Fibroblast of skin of abdomen (primary cell): Measurements from ENCODE around the gene XXYLT1.
A peak's percentile ranks its signal among the peaks of the same experiment; 100 is the strongest.
"Not testable (repeated sequence)": the region's sequence is repeated elsewhere in the genome, so short reads cannot be mapped to it uniquely, and the experiment has no call there.

Experiments used
- DNase-seq: peaks from one replicate; pipeline ENCODE4 v3.0.0-alpha.2; 2013

Gene XXYLT1

DNA sequence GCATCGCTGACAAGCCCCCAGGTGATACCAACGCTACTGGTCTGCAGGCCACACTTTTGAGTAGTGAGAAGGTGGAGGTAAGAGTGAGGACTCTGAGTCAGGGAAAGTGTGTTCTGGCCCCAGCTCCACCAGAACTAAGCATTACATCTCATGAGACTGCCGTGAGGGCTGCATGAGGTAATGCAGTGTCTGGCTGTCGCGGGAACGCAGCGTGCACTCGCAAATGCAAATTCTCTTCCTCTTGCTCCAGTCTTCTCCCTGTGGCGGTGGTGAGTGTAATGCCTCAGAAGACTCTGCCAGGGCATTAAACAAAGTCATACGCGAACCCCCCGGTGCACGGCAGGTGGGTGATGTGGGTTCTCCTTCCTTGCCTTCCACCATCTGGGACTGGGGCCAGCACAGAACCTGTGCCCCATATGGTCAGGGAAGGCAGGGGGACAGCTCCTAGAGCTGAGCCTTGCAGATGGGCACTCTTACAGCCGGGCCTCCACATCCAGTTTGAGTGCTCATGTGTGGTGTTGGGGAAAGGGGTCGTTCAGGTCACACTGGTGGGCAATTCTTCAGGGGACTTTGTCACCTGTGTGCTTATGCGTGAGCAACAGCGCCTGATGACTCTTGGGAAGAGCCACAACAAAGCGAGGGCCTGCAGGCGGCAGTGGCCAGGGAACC, 175.8 kb downstream of the XXYLT1 start:
- DNase-seq, result no peak

DNA sequence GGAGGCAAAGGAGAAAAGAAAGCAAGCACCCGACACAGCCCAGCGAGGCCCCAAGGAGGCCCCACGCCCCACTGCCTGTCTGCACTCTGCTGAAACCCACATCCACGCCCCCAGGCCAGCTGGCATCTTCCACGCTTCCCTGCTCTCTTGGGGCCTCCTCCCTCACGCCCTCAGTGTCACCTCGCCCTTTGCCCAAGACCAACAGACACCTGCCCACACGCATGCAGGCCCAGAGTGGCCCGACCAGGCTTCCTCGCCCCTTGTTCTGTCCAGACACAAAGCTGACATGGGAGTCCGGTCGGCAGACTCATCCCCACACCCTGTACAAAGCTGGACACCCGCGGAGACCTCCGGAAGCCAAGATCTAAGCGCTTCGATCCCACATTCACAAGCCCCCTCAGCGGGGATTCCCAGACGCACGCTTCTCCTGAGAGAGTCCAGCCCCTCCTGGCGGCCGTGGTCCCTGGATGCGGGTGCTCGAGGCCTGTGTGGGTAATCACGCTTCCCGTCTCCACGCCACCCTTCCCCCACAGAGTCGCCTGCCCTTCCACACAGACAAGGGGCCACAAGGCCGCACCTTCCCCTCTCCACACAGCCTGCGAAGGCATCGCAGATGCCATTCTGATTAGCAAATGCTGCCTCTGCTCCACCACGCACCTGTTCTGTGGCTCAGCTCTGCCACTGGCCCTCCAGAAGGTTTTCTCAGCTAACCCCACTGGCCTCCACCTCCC, 176.6 kb downstream of the XXYLT1 start:
- no peak for DNase-seq

DNA sequence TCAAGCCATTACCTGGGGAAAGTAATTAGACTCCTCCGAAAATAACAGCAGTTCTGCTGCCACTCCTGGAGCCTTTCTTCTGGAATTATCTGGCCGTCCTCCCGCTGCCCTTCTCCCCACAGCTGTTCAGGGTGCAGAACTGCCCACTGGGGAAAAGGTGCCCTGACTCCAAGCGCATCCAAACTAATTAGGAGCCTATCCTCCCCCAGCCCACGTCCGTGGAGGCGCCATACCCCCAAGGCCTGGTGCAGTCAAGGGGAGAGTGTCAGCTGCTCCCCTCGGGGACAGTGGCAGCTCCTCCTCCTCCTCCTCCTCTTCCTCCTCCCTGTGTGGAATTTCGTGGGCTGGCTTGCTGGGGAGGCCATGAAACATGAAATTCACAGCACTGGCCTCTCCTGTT, 177.2 kb downstream of the XXYLT1 start:
- no peak for DNase-seq

DNA sequence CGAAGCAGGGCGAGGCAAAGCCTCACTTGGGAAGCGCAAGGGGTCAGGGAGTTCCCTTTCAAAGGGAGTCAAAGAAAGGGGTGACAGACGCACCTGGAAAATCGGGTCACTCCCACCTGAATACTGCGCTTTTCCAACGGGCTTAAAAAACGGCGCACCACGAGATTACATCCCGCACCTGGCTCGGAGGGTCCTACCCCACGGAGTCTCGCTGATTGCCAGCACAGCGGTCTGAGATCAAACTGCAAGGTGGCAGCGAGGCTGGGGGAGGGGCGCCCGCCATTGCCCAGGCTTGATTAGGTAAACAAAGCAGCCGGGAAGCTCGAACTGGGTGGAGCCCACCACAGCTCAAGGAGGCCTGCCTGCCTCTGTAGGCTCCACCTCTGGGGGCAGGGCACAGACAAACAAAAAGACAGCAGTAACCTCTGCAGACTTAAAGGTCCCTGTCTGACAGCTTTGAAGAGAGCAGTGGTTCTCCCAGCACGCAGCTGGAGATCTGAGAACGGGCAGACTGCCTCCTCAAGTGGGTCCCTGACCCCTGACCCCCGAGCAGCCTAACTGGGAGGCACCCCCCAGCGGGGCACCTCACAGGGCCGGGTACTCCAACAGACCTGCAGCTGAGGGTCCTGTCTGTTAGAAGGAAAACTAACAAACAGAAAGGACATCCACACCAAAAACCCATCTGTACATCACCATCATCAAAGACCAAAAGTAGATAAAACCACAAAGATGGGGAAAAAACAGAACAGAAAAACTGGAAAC, 182.9 kb downstream of the XXYLT1 start:
- not testable (repeated sequence) for DNase-seq

DNA sequence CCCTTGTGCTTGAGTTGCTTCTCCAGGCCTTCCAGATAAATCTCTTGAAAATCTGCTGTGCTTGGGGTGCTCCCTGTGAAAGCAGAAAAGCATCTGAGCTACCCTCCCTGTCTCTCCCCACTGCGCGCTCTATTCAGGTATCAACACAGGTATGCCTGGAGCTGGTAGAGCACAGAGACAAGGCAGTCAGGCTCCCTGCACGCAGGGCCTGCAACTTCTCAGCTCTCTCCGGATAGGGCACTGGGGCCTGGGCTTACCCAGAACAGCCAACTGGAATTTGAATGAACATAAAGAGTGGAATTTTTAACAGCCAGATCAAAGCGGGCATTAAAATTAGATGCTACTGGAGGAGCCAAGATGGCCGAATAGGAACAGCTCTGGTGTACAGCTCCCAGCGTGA, 183.6 kb downstream of the XXYLT1 start:
- no peak for DNase-seq

DNA sequence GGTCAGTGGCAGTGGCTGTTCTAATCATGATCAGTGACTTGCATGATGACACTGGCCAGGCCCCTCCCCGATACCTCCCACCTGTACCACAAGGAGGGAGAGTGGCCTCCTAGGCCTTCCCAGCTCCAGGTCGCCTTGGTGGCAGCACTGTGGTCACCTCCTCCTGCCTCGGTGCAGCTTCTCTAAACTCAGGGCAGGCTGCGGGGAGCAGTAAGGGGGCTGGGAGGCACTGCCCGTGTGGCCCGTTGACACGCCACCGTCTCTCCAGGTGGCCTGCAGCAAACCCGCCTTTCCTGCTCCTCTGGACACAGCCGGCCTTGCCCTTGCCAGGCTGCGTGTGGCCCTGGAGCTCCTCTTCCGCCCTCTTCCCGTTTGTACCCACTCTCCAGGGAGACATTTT, 184.1 kb downstream of the XXYLT1 start:
- no peak for DNase-seq

DNA sequence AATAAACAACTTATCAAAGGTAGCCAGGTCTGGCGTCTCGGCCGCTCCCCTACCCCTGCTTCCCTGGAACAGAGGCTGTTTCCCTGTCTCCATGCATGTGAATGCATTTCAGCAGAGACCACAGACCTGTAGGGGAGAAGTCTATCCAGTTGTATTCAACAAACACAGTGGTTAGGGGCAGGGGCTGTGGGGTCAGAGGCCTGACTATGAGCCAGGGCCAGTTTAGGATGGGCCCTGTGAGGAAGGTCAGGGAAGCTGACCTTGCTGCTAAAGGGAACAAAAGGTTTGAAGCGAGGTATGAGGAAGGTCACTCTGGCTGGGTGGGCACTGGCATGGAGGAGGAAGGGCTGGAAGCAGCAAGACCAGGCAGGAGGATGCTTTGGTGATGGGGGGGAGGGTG, 184.6 kb downstream of the XXYLT1 start:
- no peak for DNase-seq

DNA sequence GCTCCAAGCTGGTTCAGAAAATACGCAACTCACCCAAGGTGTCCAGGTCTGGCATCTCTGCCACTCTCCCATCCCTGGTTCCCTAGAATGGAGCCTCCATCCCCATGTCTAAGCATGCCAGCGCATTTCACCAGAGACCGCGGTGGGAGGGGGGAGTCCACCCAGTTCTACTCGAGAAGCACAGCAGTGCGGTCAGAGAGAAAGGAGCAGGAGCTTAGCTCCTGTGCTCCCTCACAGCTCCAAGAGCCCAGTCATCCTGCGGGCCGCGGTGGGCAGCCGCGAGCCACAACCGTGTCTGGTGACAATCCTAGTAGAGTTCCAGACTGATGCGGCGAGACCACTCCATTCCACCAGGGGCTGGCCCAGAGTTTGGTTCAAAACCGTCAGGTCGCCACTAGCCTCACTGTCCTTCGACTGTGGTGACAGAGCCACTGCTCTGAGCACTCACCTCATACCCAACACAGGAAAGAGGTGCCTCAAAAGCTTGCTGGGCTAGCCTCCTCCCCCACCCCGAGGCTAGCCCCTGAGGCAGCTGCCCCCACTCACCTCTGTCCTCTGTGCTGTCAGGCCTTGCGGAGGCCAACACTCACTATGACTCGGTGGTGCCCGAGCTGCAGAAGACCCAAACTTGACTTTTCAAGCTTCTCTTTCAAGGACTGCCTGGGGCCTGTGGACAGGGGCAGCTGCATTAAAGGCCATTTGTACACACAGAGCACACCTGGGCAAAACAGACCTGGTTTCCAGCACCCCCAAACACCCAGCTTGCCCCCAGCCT, 185.4 kb downstream of the XXYLT1 start:
- DNase-seq, result no peak

DNA sequence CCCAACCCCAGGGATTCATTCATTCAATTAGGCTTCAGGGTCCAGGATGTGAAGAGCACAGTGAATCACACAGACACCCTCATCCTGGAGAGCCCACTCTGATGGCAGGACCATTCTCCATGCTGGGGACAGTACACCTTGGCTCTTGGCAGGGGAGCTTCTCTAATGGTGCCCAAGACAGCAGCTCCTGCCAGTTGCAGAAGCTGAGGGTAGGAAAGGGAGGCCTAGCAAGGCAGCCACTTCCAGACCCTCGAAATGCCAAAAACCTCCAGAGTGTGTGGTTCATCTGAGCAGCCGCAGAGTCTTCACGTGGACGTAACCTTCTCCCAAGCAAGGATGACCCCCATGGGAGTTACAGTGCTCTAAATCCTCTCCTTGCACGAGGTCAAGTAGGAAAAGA, 186.2 kb downstream of the XXYLT1 start:
- DNase-seq, result no peak

DNA sequence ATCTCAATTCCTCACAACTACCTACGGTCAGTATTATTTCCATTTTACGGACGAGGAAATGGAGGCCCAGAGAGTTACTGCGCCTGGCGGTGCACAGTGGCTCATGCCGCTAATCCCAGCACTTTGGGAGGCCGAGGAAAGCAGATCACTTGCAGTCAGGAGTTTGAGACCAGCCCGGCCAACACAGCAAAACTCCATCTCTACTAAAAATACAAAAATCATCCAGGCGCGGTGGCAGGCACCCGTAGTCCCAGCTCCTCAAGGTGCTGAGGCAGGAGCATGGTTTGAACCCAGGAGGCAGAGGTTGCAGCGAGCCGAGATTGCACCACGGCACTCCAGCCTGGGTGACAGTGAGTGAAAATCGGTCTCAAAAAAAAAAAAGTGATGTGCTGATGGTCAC, 187.3 kb downstream of the XXYLT1 start:
- DNase-seq, result no peak

DNA sequence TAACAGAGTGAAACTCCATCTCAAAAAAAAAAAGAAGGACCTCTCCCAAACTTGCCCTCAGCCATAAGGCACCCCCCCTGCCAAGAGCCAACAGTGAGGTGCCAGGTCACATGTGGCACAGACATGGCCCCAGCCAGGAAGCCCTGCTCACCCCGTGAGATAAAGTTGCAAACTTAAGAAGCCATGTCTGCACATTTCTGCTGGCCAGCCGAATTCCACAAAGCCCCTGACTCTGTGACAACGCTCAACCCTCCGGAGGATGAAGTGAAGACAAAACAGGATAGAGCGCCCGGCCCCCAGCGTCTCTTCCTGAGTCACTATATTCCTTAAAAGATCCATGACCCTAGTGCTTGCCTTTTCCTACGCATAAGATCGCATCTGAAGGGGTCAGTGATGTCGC, 188.1 kb downstream of the XXYLT1 start:
- DNase-seq, result no peak

DNA sequence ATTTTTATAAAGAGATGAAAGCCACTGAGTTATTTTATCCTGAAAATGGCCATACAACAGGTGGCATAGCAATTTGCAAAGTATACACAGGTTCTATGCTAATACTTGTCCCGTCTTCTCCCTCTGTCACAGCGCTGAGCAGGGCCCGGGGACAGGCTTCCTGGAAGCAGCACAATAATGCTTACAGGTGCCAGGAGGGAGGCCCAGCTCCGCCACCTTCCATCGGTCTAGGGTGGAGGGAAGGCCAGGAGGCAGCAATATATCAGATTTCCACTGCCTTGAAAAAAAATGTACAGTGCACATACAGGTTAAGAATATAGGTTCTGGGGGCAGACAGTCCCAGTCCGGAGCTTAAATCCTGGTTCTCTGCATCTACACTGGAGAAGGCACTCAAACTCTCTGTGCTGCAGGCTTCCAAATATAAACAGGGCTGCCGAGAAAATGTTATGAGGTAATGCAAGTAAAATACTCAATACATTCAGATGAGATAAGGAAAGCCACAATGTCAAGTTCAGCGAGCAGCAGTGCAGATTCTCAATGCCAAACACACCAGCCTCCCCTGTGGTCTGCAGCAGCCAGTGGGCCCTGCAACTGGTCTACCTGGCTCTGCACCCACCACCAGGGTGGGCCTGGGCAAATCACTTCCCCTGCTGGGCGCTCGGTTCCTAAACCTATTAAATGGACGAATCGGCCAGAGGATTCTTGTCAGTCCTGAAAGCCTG, 189.6 kb downstream of the XXYLT1 start:
- no peak for DNase-seq

DNA sequence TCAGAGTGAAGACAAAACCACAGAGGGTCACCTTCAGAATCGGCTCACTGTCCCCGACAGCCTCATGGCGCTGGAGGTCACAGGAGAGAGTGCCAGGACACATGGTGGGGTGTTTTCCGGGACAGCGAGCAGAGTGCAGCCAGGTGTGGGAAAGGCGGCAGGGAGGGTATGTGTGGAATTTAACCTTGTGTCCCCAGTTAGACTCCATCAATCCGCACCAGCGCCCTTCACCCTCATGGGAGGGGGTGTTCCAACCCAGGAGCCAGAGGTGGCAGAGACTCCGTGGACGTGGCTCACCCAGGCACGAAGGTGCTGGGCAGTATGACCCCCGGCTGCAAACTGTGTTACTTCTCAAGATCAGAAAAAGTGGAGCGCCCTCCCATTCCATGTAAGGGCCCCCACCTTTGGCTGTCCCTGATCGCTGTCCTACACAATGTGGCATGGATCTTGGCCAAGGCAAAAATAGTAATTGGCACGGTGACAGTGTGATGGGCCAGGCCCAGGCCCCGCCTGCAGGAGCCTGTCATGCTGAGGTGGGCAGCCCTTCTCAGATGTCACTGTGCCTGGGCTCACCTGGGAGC, 190.3 kb downstream of the XXYLT1 start:
- DNase-seq, result no peak

DNA sequence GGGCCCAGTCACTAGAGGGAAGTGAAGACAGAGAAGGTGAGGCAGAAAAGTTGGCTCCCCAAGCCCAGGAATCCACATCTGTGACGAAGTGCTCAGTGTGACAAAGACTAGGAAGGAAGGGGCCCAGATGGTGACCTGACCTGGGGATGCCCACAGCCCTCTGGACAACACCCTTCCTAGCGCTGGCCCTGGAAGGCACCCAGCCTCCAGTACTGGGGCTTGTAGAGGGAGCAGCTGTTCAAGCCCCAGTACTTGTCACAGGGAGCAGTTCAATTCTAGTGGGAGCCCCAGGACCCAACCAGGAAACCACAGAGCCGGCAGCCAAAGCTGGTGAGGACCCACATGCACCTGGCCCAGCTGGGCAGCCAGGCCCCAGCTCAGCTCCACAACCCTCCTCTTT, 190.8 kb downstream of the XXYLT1 start:
- DNase-seq, result no peak

DNA sequence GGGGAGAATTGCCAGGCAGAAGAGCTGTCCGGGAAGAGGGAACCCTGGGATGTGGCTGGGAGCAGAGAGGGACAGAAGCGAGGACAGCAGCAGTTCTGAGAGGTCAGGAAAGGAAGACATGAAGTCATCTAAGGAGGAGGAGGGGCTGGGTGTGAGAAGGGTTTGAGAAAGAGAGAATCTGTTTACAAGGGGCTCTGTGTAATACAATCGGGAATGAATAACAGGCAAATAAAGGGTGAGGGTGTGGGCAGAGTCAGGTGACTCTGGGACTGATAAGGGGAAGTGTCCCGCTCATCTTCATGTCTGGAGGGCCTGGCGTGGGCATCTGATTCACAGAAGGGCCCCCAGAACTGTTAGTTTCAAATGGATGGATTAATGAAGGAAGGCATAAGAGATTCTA, 191.3 kb downstream of the XXYLT1 start:
- DNase-seq, result no peak

DNA sequence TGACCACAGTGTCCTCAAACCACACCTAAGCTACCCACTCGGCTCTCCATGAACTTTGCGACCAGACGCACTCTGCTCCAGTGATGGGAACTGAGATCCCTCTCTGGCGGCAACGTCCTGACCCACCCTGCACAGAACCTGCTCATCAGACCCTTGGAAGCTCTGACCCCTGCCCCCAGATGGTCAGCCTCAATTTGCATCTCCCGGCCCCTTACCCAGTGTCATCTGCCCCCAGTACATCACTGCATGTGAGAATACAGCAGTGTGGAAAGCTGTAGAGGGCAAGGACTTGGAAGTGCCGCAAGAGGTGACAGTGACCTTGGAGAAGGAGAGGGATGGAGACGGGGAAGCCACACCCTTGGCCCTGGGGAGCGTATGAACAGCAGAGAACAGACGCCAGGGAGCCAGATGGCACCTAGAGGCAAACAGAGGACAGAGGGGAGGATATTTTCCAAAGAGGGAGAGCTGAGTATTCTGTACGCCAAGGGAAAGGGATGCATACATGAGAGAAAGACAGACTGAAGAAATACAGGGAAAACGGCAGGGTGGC, 192.0 kb downstream of the XXYLT1 start:
- DNase-seq, result no peak

DNA sequence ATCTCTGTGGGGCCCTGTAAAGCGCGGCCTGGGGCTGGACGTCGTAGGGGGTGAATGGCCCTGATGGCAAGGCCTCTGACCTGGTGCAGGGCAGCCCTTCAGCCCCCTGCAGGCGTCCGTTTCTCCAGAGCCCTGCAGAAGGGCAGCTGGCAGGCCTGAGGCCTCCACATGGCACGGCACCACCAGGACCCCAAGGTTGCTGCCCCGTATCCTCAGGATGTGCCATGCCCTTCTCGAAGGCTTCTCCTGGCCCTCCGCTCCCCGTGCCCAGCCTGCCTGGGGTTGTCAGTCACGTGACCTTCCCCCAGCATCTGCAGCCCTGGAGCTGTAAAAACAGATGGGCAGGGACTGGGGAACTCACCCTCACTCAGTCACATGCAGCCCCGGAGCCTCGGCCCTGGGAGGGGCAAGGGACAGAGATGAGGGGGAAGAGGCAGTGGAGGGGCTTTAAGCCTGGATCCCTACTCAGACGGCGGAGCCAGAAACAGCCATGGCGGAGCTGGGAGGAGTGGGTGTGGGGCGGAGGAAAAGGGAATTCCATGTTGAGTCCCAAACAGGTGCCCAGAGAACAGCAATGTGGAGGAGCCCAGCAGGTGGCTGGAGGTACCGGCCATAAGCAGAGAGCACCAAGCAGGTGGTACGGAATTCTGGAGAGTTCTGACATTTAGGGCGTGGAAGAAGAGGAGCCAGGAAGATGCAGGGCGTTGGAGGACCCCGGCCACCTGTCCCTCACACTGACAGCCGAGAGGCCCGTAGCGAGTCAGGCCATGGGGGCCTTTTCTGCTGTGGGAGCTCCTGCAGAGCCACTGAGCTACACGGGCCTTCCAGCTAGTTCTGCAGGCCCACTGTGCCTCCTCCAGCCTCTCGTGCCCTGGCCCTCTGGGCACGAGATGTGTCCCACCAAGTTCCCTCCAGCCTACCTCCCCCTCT, 193.1 kb downstream of the XXYLT1 start:
- no peak for DNase-seq

DNA sequence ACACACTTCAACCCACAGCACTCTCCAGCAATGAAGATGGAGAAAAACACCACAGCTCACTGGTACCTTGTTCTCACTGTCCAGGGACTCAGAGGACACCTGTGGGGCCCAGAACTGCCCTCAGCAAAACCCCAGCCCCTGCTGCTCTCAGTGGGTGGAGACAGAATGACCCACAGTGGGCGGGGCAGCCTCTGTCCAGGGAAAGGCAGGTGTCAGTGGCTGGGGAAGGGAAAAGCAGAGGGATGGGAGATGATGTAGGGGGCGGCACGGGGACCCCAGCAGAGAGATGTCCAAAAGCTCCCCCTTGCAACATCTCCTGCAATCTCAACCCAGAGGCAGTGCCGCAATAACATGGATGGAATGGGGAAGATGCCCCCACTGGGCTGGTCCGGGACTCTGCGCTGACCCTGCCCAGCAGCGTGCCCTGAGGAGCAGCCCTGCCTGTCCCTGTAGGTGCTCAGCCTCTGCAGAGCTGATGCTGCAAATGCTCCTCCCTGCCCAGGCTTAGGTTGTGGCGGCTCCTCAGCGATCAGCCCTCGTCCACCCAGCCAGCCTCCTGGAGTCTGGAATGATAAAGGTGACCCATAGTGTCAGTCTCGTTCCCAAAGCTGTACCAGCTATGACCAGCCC, 193.9 kb downstream of the XXYLT1 start:
- DNase-seq, result no peak

DNA sequence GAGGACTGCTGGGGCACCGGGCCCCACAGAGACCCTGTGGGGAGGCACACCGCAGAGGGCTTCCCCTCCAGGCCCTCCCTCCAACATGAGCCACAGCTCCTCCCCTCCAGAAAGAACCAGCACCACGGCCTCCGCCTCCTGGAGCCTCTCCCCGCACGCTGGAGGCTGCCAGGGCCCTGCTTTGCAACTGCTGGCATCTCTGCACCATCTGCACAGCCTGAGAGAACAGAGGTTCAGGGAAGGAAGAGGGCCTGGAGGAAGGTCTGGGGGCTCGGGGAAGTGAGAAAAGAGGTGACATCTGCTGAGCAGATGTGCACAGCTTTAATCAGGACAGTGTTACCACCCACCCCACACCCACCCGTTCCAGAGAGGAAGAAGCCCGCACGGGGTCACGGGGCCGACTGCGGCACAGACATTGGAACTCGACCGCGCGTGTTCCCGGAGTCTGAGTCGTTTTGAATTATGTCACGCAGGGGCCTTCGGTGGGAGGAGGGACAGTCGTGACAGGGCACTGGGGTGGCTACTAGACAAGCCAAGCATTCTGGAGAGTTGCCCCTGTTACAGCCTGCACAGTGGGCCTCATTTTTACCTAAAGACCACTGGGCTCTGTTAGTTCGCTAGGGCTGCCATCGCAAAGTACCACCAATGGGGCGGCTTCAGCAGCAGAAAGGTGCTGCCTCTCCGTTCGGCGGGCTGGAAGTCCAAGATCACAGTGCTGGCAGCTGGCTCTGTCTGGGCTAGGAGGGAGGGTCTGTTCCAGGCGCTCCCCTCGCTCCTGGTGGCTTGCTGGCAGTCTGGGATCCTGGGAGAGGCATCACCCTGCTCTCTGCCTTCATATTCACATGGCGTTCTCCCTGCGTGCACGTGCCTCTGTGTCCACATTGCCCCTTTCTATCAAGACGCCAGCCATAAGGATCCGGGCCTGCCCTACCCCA, 194.8 kb downstream of the XXYLT1 start:
- DNase-seq, result peak; percentile 38
